ENCODE measurements around the gene SLC22A24. TPM values are rescaled to one million over a fixed set of nuclear protein-coding genes. Genes with fewer than 3 reads are reported as not detected.

SLC22A24 gene
- total and polyA plus RNA-seq, 2 experiments from 2014 or later = 0.39 TPM; not detected in 1

GRCh38 chr11:63155794-63156193 is 11.8 kb upstream of the SLC22A24 start:
- DNase-seq (ENCODE audit: low read depth in 1 of 2, low spot score in 1 of 2) = no peak
- H3K4me1 ChIP-seq (ENCODE audit: low read depth) = no peaks in the 10 kb centered on the region
- no peaks in the 10 kb centered on the region for H3K27me3 ChIP-seq
- H3K4me3 ChIP-seq = no peak overlapping the region
- no peak overlapping the region for H3K27ac ChIP-seq
- no peaks in the 10 kb centered on the region for H3K36me3 ChIP-seq
- no peak for TF ChIP-seq CTCF (IDR thresholded peaks at IDR 0.05; ENCODE audit: low read depth, low read length)
- H3K9me3 ChIP-seq (ENCODE audit: low read depth) = no peaks in the 10 kb centered on the region

GRCh38 chr11:63146581-63146980 is 2.6 kb upstream of the SLC22A24 start:
- Histone ChIP-seq H3K4me3 (no peak overlapping the region), H3K36me3 (no peaks in the 10 kb centered on the region), H3K9me3 (ENCODE audit: low read depth) (no peaks in the 10 kb centered on the region), H3K4me1 (ENCODE audit: low read depth) (no peaks in the 10 kb centered on the region), H3K27ac (no peak overlapping the region), H3K27me3 (no peaks in the 10 kb centered on the region)
- no peak for DNase-seq (ENCODE audit: low read depth in 1 of 2, low spot score in 1 of 2)
- TF ChIP-seq CTCF (IDR thresholded peaks at IDR 0.05; ENCODE audit: low read depth, low read length) = no peak

GRCh38 chr11:63142459-63142858 is 1.6 kb downstream of the SLC22A24 start:
- H3K4me3 ChIP-seq = no peak overlapping the region
- H3K27me3 ChIP-seq = no peaks in the 10 kb centered on the region
- H3K36me3 ChIP-seq = no peaks in the 10 kb centered on the region
- TF ChIP-seq CTCF (IDR thresholded peaks at IDR 0.05; ENCODE audit: low read depth, low read length) = no peak
- H3K27ac ChIP-seq = no peak overlapping the region
- no peaks in the 10 kb centered on the region for H3K4me1 ChIP-seq (ENCODE audit: low read depth)
- no peaks in the 10 kb centered on the region for H3K9me3 ChIP-seq (ENCODE audit: low read depth)
- DNase-seq (ENCODE audit: low read depth in 1 of 2, low spot score in 1 of 2) = no peak

GRCh38 chr11:63132985-63133775 is 10.8 kb downstream of the SLC22A24 start:
- no peaks in the 10 kb centered on the region for H3K27me3 ChIP-seq
- no peak for TF ChIP-seq CTCF (IDR thresholded peaks at IDR 0.05; ENCODE audit: low read depth, low read length)
- no peaks in the 10 kb centered on the region for H3K9me3 ChIP-seq (ENCODE audit: low read depth)

GRCh38 chr11:63099555-63099954 is 44.5 kb downstream of the SLC22A24 start:
- Histone ChIP-seq H3K27me3 (no peaks in the 10 kb centered on the region), H3K4me1 (ENCODE audit: low read depth) (no peaks in the 10 kb centered on the region), H3K9me3 (ENCODE audit: low read depth) (no peaks in the 10 kb centered on the region), H3K4me3 (no peak overlapping the region), H3K27ac (no peak overlapping the region), H3K36me3 (no peaks in the 10 kb centered on the region)
- no peak for DNase-seq (ENCODE audit: low read depth in 1 of 2, low spot score in 1 of 2)
- no peak for TF ChIP-seq CTCF (IDR thresholded peaks at IDR 0.05; ENCODE audit: low read depth, low read length)

More at GRCh38 chr11:63132985-63133775, 10.8 kb downstream of the SLC22A24 start:
- Histone ChIP-seq H3K27ac (no peak overlapping the region), H3K36me3 (no peaks in the 10 kb centered on the region), H3K4me1 (ENCODE audit: low read depth) (no peaks in the 10 kb centered on the region), H3K4me3 (no peak overlapping the region)
- DNase-seq (ENCODE audit: low read depth in 1 of 2, low spot score in 1 of 2) = no peak

Data from cardiac muscle cell (in vitro differentiated cells and primary cell).